K562 (cell line): ENCODE measurements around the gene ATL2. TPM values are rescaled to one million over a fixed set of nuclear protein-coding genes. Genes with fewer than 3 reads are reported as not detected.

Source experiments
- ATAC-seq: fragments of 200-7000 bp; cut with Tn5 transposase; 3 replicates; pipeline ENCODE4 v1.9.1; 2020; ENCODE audit warnings: moderate library complexity
- BruUV-seq: library from RNA; stranded (reverse); fragments of 400-500 nt; replicated peaks from 2 replicates; lab custom pipeline; 2021; lab: Mats Ljungman, UMichigan
- CTCF ChIA-PET: fragments of 300-600 bp; formaldehyde crosslinking; extraction: SDS; loops from one replicate; lab custom pipeline; 2021; ENCODE audit warnings: low intra/inter-chr PET ratio; lab: Yijun Ruan, JAX
- POLR2A ChIA-PET: fragments of 300-600, 350-650 bp; sonication (Branson Sonifier 250); formaldehyde crosslinking; extraction: SDS; loops from one replicate; lab custom pipeline; 2021; ENCODE audit warnings: antibody characterized with exemption, inconsistent platforms; lab: Yijun Ruan, JAX
- DNase-seq, 4 experiments: peaks; one replicate each; pipeline versions ENCODE4 v3.0.0 to v3.0.0-alpha.2; 2011 to 2018; ENCODE audit warnings: low spot score in 3 of 4, mixed read lengths in 3 of 4; ENCODE audit errors: extremely low read depth in 1 of 4
- FAIRE-seq: peaks from 2 replicates; lab custom pipeline; 2011; peaks lifted over from hg19 to GRCh38; lab: Jason Lieb, UNC
- H2AFZ ChIP-seq: 2 replicates; pipeline ENCODE4 v1.6.0; 2011; ENCODE audit warnings: low read depth, low read length, control low read depth, inconsistent platforms
- H3K27ac ChIP-seq: fragments of 200-600 bp; 3 replicates; pipeline ENCODE4 v1.8.0; 2011; ENCODE audit warnings: low read depth, mild to moderate bottlenecking, control low read depth, inconsistent platforms, low read length, moderate library complexity, mixed read lengths; ENCODE audit errors: extremely low read depth
- H3K27me3 ChIP-seq, 2 experiments: fragments of 300-600 bp in 1 of 2; 2 replicates in 1 of 2; 3 replicates in 1 of 2; pipeline versions ENCODE4 v1.6.0 to v1.8.0; 2011; ENCODE audit warnings: inconsistent platforms in 2 of 2, low read length in 2 of 2, mild to moderate bottlenecking in 1 of 2, mixed read lengths in 1 of 2, moderate library complexity in 1 of 2; ENCODE audit not compliant: control insufficient read depth in 2 of 2, insufficient read depth in 2 of 2
- H3K36me3 ChIP-seq: fragments of 300-600 bp; 3 replicates; pipeline ENCODE4 v1.8.0; 2011; ENCODE audit warnings: mild to moderate bottlenecking, low read length, inconsistent platforms; ENCODE audit not compliant: control insufficient read depth, insufficient read depth
- H3K4me1 ChIP-seq, 2 experiments: fragments of 200-600 bp in 1 of 2; replicated peaks in 1 of 2; 2 replicates in 1 of 2; 3 replicates in 1 of 2; pipeline versions ENCODE4 v1.5.1 to v1.8.0; 2011; ENCODE audit warnings: inconsistent platforms in 2 of 2, low read length in 2 of 2, mild to moderate bottlenecking in 1 of 2, mixed read lengths in 1 of 2, moderate library complexity in 1 of 2; ENCODE audit not compliant: control insufficient read depth in 2 of 2, insufficient read depth in 2 of 2
- H3K4me2 ChIP-seq: 2 replicates; pipeline ENCODE4 v1.6.1; 2011; ENCODE audit warnings: low read length, control low read depth, inconsistent platforms, mixed read lengths; ENCODE audit not compliant: insufficient read depth
- H3K4me3 ChIP-seq: fragments of 200-600 bp; sonication (generic), shearing (Covaris generic); 2 replicates; pipeline ENCODE4 v1.5.1; 2016; ENCODE audit warnings: control low read depth, inconsistent platforms
- H3K79me2 ChIP-seq: fragments of 200-600 bp; 3 replicates; pipeline ENCODE4 v1.8.0; 2011; ENCODE audit warnings: low read length, inconsistent platforms; ENCODE audit not compliant: control insufficient read depth, insufficient read depth
- H3K9ac ChIP-seq, 2 experiments: 2 replicates each; pipeline versions ENCODE4 v1.6.0 to v1.6.1; 2011; ENCODE audit warnings: low read depth in 2 of 2, low read length in 2 of 2, control low read depth in 1 of 2, inconsistent platforms in 1 of 2, mild to moderate bottlenecking in 1 of 2, mixed read lengths in 1 of 2; ENCODE audit not compliant: insufficient read depth in 1 of 2
- H3K9me1 ChIP-seq: one replicate; pipeline ENCODE4 v1.6.0; 2011; ENCODE audit warnings: inconsistent platforms, mild to moderate bottlenecking, low read length, moderate library complexity; ENCODE audit not compliant: control insufficient read depth, insufficient read depth
- H3K9me3 ChIP-seq: replicated peaks from 2 replicates; pipeline ENCODE4 v1.5.1; 2011; ENCODE audit warnings: low read depth, low read length, inconsistent platforms; ENCODE audit not compliant: control insufficient read depth, insufficient read depth
- H4K20me1 ChIP-seq: replicated peaks from 2 replicates; pipeline ENCODE4 v1.6.1; 2011; ENCODE audit warnings: low read length, inconsistent platforms, mixed read lengths; ENCODE audit not compliant: control insufficient read depth, insufficient read depth
- BACH1 ChIP-seq: fragments of 200-800 bp; sonication (Bioruptor generic); IDR thresholded peaks from 2 replicates; pipeline ENCODE4 v1.6.1; 2016; ENCODE audit warnings: missing genetic modification characterization, missing compliant biosample characterization
- BCL6 ChIP-seq: fragments of 250-450 bp; sonication (Bioruptor Pico); IDR thresholded peaks from 2 replicates; pipeline ENCODE4 v1.4.0; 2020
- NELFE ChIP-seq: IDR thresholded peaks from 2 replicates; pipeline ENCODE4 v1.6.1; 2011; ENCODE audit warnings: mild to moderate bottlenecking; ENCODE audit not compliant: insufficient read depth, insufficient read length
- PHTF2 ChIP-seq: fragments of 250-450 bp; sonication (Bioruptor Pico); IDR thresholded peaks from 2 replicates; pipeline ENCODE4 v1.5.0; 2021; ENCODE audit warnings: mild to moderate bottlenecking
- POLR2G ChIP-seq: fragments of 200-400 bp; formaldehyde crosslinking; IDR thresholded peaks from 2 replicates; pipeline ENCODE4 v1.6.1; 2017; ENCODE audit warnings: low read depth, mild to moderate bottlenecking, antibody characterized with exemption, low read length, moderate library complexity
- RFX5 ChIP-seq: IDR thresholded peaks from 2 replicates; pipeline ENCODE4 v1.6.1; 2011; ENCODE audit warnings: low read depth, mild to moderate bottlenecking, improper control_type of control experiment, low read length
- SAFB2 ChIP-seq: fragments of 200-400 bp; formaldehyde crosslinking; IDR thresholded peaks from 2 replicates; pipeline ENCODE4 v1.6.1; 2018; ENCODE audit warnings: borderline replicate concordance, low read length, low read depth, moderate library complexity; ENCODE audit not compliant: severe bottlenecking
- SMARCB1 ChIP-seq: IDR thresholded peaks from 2 replicates; pipeline ENCODE4 v1.6.1; 2011; ENCODE audit warnings: improper control_type of control experiment, low read depth; ENCODE audit not compliant: insufficient read length
- TRIM28 ChIP-seq: fragments of 450-650 bp; IDR thresholded peaks from 2 replicates; pipeline ENCODE4 v1.6.1; 2017
- ZNF174 ChIP-seq: fragments of 250-450 bp; sonication (Bioruptor Pico); IDR thresholded peaks from 2 replicates; pipeline ENCODE4 v1.4.0; 2020; ENCODE audit warnings: mild to moderate bottlenecking
- ZNF277 ChIP-seq: fragments of 250-450 bp; sonication (Bioruptor Pico); IDR thresholded peaks from 2 replicates; pipeline ENCODE4 v1.8.0; 2022; ENCODE audit warnings: inconsistent platforms, mild to moderate bottlenecking, moderate library complexity, borderline replicate concordance
- WGBS: fragments of 100-300 bp; shearing (Covaris generic); methylation state at CpG from one replicate; pipeline ENCODE4 v1.1.6; 2016; ENCODE audit warnings: low coverage, mixed read lengths; ENCODE audit not compliant: insufficient coverage; ENCODE audit errors: missing lambda C conversion rate; 5-methylcytosine and 5-hydroxymethylcytosine counted together
- in situ Hi-C: fragments of 300-500 bp; cut with MboI; formaldehyde crosslinking; loops from 4 replicates; pipeline ENCODE4 v1.15.0; 2018; ENCODE audit warnings: inconsistent platforms, mixed read lengths
- intact Hi-C: fragments of 100-400 bp; cut with micrococcal nuclease; formaldehyde crosslinking; loops from 2 replicates; pipeline ENCODE4 v1.14.2; 2022
- polyA plus RNA-seq, 8 experiments: library from polyadenylated mRNA; depleted of rRNA in 4 of 8; stranded (reverse) in 5 of 8; unstranded in 3 of 8; fragments of >200 nt; fragmentation: Nextera tagmentation in 2 of 8; fragmentation: Illumina TruSeq in 1 of 8; extraction: Ambion mirVana in 2 of 8; extraction: Trizol in 1 of 8; gene quantifications; 2 replicates each; pipeline versions ENCODE4 v1.2.1 to v1.2.3, GENCODE V29; 2011 to 2014; ENCODE audit warnings: inconsistent platforms in 1 of 8, missing spikeins in 1 of 8
- total RNA-seq, 7 experiments: library from RNA; depleted of rRNA in 6 of 7; stranded (reverse); fragments of >200 nt in 6 of 7; fragmentation: Illumina TruSeq in 2 of 7; extraction: Trizol in 2 of 7; gene quantifications; 2 replicates each; pipeline versions ENCODE4 v1.2.1 to v1.2.3, GENCODE V29; 2011 to 2021; ENCODE audit warnings: low replicate concordance in 1 of 7

ATL2 gene
- total and polyA plus RNA-seq, 9 of the 15 experiments (the other 6 are each of a cell fraction or from before 2014, with no cell fraction given): 12.0 to 80.8 (median 70.2) TPM

GRCh38 chr2:38260972-38261371 lies 116.1 kb downstream of the ATL2 start:
- H3K9me3 ChIP-seq: peaks cover 2% of the 10 kb centered on the region; the same call in 1 of the 2 replicates
- FAIRE-seq (no peak), ATAC-seq (no peak), DNase-seq (no peak)
- peaks cover 19 to 27% of the 10 kb centered on the region in 2 experiments; a peak in 4 of 5 replicates for H3K27me3 ChIP-seq
- 3% methylated on average over 2 of the region's 2 CpGs for WGBS
- no peaks in the 10 kb centered on the region for H4K20me1 ChIP-seq
- intact Hi-C loops: no loop called here
- CTCF ChIA-PET: no interaction called here
- TF ChIP-seq RFX5: no peak
- TF ChIP-seq TRIM28: no peak
- no peak for TF ChIP-seq BACH1 (tag)
- no peak for TF ChIP-seq NELFE
- TF ChIP-seq POLR2G: no peak
- TF ChIP-seq ZNF277 (CRISPR knock-in tag): no peak
- no peak for TF ChIP-seq BCL6 (CRISPR knock-in tag)
- TF ChIP-seq SAFB2: no peak
- no peak for TF ChIP-seq ZNF174
- TF ChIP-seq PHTF2 (CRISPR knock-in tag): no peak
- TF ChIP-seq SMARCB1: no peak
- peak overlapping the region; percentile 58; the same call in 1 of the 2 replicates for H2AFZ ChIP-seq
- H3K9ac ChIP-seq: no peak overlapping the region
- no peaks in the 10 kb centered on the region for H3K79me2 ChIP-seq
- no peak overlapping the region for H3K4me3 ChIP-seq
- no peaks in the 10 kb centered on the region for H3K36me3 ChIP-seq
- no peaks in the 10 kb centered on the region for H3K4me1 ChIP-seq
- BruUV-seq: no TSS peak
- in situ Hi-C loops: no loop called here
- H3K27ac ChIP-seq: no peak overlapping the region
- no peaks in the 10 kb centered on the region for H3K9me1 ChIP-seq
- POLR2A ChIA-PET: no interaction called here
- H3K4me2 ChIP-seq: peak overlapping the region; percentile 52; the same call in 1 of the 2 replicates
